Measurements from ENCODE around the gene FZD7.
A peak's percentile ranks its signal among the peaks of the same experiment; 100 is the strongest.

The FZD7 gene

GRCh38 chr2:202069170-202070067 lies 35.8 kb downstream of the FZD7 start:
- DNase-seq, result peak; percentile 51

DNA sequence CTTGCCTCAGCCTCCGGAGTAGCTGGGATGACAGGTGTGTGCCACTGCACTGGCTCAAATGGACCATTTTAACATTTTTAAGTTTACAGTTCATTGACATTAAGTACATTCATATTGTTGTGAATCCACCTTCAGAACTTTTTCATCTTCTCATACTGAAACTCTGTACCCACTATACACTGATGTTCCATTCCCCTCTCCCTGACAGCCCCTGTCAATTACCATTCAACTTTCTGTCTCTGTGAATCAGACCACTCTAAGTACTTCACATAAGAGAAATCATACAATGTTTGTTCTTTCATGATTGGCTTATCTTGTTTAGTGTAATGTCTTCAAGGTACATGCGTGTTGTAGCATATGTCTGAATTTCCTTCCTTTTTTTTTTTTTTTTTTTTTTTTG lies 37.5 kb downstream of the FZD7 start:
- DNase-seq, result no peak

DNA sequence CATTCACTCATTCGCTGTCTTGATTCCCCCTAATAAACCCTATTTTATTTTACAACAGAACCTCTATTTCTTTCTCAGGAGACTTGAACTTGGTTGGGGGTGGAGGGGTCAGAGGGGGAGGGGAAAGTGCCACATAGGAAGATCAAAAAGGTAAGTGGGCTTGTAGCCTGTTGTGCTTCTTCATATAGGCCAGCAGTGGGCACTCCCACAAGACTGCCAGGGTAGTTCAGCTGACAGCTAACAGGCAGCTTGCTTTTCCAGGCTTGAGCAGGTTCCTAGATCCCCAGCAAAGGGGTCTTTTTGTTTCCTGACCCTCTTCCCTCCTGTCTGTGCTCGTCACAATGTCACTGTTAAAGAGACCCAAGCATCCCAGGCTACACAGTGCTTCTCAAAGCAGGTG lies 38.6 kb downstream of the FZD7 start:
- DNase-seq, result peak; percentile 58

DNA sequence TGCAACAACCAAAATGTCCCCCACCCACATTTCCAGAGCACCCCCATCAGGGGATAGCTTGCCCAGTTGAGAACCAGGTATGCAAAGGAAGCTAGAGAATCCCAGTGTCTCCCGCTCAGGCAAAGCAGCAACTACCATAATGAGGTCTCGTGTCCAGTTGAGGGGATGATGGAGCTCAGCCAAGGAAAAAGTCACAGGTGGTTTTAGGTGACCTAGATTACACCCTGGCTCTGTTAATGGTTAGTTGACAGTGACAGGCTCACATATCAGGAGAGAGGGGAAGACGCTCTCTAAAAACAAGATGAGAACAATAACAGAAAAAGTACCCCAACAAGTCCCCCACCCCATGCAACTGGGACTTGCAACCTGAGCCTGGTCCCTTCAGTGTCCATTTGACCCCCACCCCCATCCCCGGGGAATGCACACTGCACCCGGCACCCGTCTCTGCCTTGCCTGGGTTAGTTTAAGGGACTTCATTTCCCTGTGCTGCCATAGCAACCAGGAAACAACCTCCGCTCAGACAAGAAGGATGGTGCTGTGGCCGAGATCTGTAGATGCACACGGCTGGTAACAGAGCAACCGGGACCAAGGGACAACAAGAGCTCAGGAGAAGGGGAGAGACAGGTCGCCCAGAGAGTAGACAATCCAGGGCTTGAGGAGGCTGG lies 39.2 kb downstream of the FZD7 start, which contains the start of gene KIAA2012:
Gene KIAA2012, plus strand, starts transcription at position 519 of the 665 bp plus-strand sequence. CDS start 373 bp downstream, outside the sequence.
- no peak for DNase-seq

DNA sequence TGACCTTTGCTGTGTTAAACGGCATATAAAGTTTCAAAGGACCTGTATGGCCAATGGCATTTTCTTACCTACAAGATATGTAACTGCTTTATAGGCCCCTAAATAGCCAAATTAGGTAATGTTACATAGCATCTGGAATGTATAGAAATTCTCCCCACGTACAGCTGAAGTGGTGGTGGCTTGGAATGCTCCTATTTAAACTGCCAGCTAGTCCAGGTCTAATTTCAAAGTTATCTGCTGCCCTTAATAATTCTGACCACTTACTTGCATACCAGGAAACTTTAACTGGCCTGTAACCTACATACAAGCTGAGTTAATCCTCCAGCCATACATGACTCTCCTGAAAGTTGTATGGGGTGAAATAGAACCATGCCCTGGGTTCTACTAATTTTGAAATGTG lies 40.7 kb downstream of the FZD7 start:
- no peak for DNase-seq

- no peak for DNase-seq
These were observed 45.7 kb downstream of the FZD7 start for GRCh38 chr2:202079310-202079709.

DNA sequence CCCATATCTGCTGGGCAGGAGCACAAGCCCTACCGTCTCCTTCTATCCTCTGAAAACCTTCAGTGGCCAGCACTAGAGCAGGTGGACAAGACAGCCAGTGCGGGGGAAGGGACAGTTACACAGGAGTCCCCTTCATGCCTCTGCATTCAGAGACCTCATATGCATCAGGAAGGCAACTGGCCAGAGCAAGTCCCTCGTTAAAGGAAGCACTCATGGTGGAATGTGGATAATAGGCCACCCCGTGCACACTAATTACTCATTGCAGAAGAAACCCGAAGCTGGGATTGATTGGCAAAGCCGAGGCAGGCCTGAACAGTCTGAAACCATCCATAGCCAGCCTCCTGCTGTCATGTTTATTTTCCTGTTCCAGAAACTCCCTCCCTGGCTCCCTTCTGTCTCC lies 50.6 kb downstream of the FZD7 start:
- no peak for DNase-seq
